ENCODE measurements around the gene LGMN. TPM values are rescaled to one million over a fixed set of nuclear protein-coding genes. Genes with fewer than 3 reads are reported as not detected.
"Not testable (repeated sequence)": the region's sequence is repeated elsewhere in the genome, so short reads cannot be mapped to it uniquely, and the experiment has no call there.

LGMN gene
- total RNA-seq, 4 donors from 2014 or later = 61.8 to 77.3 (median 72.6) TPM

DNA sequence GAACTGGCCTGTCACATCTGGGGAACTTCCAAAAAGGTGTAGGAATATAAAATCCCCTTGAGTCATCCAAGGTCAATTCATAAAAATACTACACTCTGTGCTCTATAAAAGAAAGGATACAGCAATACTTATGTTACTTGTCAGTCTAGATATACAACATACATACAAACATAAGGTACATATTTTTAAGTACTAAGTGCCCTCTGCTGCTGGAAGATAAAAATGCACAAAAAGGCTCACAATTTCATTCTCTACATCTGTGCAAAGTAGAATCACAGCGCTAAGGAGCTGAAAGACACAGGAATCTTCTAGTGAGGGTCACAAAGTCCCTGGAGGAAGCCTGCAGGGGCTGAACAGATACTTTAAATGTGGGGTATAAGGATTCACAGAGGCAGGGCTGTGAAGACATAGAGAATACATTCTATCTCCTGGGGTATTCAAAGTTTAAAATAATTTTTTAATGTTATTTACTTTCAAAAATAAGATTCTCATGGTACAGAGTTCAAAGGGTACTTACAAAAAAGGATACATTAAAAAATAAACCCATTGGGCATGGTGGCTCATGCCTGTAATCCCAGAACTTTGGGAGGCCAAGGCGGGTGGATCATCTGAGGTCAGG lies 35.5 kb upstream of the LGMN start:
- TF ChIP-seq EP300 (IDR thresholded peaks at IDR 0.05) (no peak), POLR2A (IDR thresholded peaks at IDR 0.05) (no peak)
- TF ChIP-seq, protein P1, sequence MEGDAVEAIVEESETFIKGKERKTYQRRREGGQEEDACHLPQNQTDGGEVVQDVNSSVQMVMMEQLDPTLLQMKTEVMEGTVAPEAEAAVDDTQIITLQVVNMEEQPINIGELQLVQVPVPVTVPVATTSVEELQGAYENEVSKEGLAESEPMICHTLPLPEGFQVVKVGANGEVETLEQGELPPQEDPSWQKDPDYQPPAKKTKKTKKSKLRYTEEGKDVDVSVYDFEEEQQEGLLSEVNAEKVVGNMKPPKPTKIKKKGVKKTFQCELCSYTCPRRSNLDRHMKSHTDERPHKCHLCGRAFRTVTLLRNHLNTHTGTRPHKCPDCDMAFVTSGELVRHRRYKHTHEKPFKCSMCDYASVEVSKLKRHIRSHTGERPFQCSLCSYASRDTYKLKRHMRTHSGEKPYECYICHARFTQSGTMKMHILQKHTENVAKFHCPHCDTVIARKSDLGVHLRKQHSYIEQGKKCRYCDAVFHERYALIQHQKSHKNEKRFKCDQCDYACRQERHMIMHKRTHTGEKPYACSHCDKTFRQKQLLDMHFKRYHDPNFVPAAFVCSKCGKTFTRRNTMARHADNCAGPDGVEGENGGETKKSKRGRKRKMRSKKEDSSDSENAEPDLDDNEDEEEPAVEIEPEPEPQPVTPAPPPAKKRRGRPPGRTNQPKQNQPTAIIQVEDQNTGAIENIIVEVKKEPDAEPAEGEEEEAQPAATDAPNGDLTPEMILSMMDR (IDR thresholded peaks at IDR 0.05) = peak in 3 of 5 experiments; percentile 40 to 80 (median 65)
- peak in 1 of 2 donors; percentile 83 for DNase-seq (ENCODE audit: low spot score in 2 of 2)
- 43 to 52% methylated on average over 2 of the region's 2 CpGs for WGBS, 2 donors

DNA sequence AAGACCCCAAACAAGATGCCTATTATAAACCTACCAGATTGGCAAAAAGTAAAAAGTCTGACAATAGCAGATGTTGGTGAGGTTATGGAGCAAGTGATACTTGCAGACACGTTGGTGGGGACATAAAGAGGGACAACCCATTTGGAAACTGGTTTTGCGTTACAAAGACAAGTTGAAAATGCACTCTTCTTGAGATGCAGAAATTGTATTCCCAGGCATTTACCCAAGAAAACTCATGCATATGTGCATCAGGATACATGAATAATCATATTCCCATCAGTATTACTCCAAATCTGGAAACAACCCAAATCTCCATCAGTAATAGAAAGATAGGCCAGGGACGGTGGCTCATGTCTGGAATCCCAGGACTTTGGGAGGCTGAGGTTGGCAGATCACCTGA lies 32.9 kb upstream of the LGMN start:
- no peak for DNase-seq (ENCODE audit: low spot score in 2 of 2)

More for the DNA sequence above, 35.5 kb upstream of the LGMN start:
- Histone ChIP-seq H3K27me3 (no peaks in the 10 kb centered on the region), H3K36me3 (no peaks in the 10 kb centered on the region), H3K9me3 (peaks cover 0 to 5% (median 0%) of the 10 kb centered on the region in 4 donors), H3K4me1 (peaks cover 0 to 2% (median 0%) of the 10 kb centered on the region in 4 donors), H3K27ac (no peak overlapping the region), H3K4me3 (no peak overlapping the region)

DNA sequence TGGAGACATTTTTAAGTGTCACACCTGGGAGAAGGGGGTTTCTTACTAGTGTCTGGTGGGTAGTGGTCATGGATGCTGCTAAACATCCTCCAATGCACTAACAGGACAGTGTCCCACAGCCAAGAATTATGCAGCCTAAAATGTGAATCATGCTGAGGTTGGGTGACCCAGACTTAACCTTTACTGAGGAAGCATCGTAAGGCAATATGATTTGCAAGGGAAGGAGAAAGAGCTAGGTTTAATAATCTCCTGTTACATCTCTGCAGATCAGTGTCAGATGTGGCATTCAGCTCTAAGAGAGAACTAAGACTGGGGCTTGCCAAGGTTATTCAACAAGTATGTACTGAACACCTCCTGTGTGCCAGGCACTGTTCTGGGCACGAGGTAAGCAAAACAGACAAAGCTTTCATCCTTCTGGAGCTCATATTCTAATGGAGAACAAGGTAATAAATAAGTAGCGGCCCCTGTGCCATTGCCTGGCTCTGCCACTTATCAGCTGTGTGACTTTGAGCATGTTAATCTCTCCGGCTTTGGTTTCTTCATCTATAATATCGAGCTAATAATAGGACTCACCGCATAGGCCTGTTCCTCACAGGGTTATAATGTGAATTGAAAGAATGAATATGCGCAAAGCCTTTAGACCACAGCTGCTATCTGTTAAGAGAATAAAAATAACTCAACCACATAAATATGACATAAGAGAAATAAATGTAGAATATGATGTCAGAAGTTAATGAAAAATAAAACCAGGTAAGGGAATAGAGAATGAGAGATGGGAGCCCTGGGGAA lies 32.2 kb upstream of the LGMN start:
- no peaks in the 10 kb centered on the region for H3K4me1 ChIP-seq
- 77 to 85% methylated on average over 7 of the region's 7 CpGs for WGBS, 2 donors
- H3K9me3 ChIP-seq = no peaks in the 10 kb centered on the region
- H3K27ac ChIP-seq = no peak overlapping the region
- no peak overlapping the region for H3K4me3 ChIP-seq
- no peaks in the 10 kb centered on the region for H3K27me3 ChIP-seq
- H3K36me3 ChIP-seq = no peaks in the 10 kb centered on the region
- TF ChIP-seq EP300 (IDR thresholded peaks at IDR 0.05) (no peak), POLR2A (IDR thresholded peaks at IDR 0.05) (no peak)
- TF ChIP-seq, protein P1 (IDR thresholded peaks at IDR 0.05) = no peak
- DNase-seq (ENCODE audit: low spot score in 2 of 2) = no peak

More for the DNA sequence above, 32.9 kb upstream of the LGMN start:
- Histone ChIP-seq H3K4me3 (no peak overlapping the region), H3K4me1 (peaks cover 0 to 2% (median 0%) of the 10 kb centered on the region in 4 donors), H3K27ac (no peak overlapping the region), H3K27me3 (no peaks in the 10 kb centered on the region), H3K36me3 (no peaks in the 10 kb centered on the region), H3K9me3 (no peaks in the 10 kb centered on the region)
- WGBS, 2 donors = 75 to 90% methylated on average over 3 of the region's 3 CpGs
- TF ChIP-seq POLR2A (IDR thresholded peaks at IDR 0.05) (no peak), EP300 (IDR thresholded peaks at IDR 0.05) (no peak)
- TF ChIP-seq, protein P1 (IDR thresholded peaks at IDR 0.05) = no peak

DNA sequence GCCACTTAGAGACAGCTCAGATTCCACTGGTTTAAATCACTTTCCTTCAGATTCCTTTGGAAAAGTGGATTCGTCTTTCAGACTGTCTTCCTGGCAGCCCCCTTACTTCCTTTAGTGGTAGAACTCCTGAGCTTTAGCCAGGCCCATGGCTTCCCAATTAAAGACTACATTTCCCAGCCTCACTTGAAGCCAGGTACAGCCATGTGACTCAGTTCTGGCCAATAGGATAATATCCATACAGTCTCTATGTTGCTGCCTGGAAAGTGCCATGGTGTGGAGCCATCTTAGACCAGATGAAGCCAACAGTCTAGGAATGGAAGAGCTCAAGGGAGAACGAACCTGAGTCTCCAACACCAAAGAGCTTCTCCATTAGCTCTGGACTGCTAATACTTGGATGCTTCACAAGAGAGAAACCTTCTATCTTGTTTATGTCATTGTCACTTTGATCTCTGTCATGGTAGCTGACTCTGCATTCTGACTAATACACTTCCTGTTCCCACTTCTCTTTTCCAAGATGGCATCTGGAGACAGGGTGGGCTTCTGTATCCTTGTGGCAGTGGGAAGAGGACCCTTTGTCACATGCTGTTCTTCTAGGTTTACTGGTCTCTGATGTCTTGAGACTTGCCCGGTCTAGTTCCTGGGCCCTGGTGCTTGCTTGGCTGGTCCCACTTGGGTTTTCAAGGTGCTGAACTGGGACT lies 30.6 kb upstream of the LGMN start:
- WGBS, 2 donors = 91 to 92% methylated on average over 2 to 3 of the region's 3 CpGs
- not testable (repeated sequence) for H3K4me3 ChIP-seq; H3K9me3 ChIP-seq; H3K36me3 ChIP-seq; H3K27ac ChIP-seq; DNase-seq (ENCODE audit: low spot score in 2 of 2); H3K4me1 ChIP-seq; H3K27me3 ChIP-seq

DNA sequence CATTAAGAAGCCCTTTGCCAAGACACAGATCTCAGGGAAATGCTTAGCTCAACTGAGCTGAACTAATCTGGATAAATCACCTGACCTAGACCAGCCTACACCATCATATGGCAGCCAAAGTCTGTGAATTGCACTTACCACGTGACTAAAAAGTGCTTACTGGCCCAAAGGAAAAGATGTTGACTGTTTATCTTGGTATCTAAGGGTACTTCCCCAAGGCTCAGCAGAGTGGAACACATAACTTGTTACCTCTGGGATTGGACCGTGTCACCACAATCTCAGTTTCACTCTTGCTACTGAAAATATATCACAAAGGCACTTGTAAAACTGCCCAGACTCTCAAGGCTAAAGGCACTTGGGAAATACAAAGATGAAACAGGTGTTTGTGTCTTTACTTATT lies 26.9 kb upstream of the LGMN start:
- not testable (repeated sequence) for H3K4me3 ChIP-seq, H3K27ac ChIP-seq
- 18 to 30% methylated on average over 2 of the region's 2 CpGs for WGBS, 2 donors

DNA sequence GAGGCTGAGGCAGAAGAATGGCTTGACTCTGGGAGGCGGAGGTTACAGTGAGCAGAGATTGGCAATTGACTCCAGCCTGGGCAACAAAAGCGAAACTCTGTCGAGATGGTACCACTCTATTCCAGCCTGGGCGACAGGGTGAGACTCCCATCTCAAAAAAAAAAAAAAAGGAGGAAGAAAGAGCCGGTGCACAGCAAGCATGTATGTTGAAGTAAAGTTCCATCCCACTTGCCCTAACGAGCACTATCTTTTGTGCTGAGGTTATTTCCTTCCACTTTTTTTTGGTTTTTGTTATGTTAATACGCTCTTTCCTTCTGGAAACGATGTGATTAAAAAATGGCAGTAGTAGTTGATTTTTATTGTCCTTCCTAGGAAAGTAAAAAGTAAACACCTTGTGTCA lies 26.1 kb upstream of the LGMN start:
- H3K4me1 ChIP-seq = no peaks in the 10 kb centered on the region
- no peak for DNase-seq (ENCODE audit: low spot score in 2 of 2)
- WGBS, 2 donors = 73 to 83% methylated on average over 8 of the region's 8 CpGs
- no peaks in the 10 kb centered on the region for H3K36me3 ChIP-seq
- TF ChIP-seq POLR2A (IDR thresholded peaks at IDR 0.05) (no peak), EP300 (IDR thresholded peaks at IDR 0.05) (no peak)
- TF ChIP-seq, protein P1 (IDR thresholded peaks at IDR 0.05) = no peak
- no peaks in the 10 kb centered on the region for H3K27me3 ChIP-seq
- no peak overlapping the region for H3K4me3 ChIP-seq
- no peaks in the 10 kb centered on the region for H3K9me3 ChIP-seq
- no peak overlapping the region for H3K27ac ChIP-seq

More for the DNA sequence above, 26.9 kb upstream of the LGMN start:
- H3K9me3 ChIP-seq; H3K4me1 ChIP-seq; DNase-seq (ENCODE audit: low spot score in 2 of 2); H3K36me3 ChIP-seq; H3K27me3 ChIP-seq: not testable (repeated sequence)

Data from tibial nerve (tissue), 4 donors.